T47D (cell line): ENCODE data around the gene HMGCL.
"Not testable (repeated sequence)": the region's sequence is repeated elsewhere in the genome, so short reads cannot be mapped to it uniquely, and the experiment has no call there.

Experiments
- DNase-seq, 2 experiments: peaks; one replicate each; pipeline versions ENCODE4 v3.0.0 to v3.0.0-alpha.2; 2011 to 2012; ENCODE audit warnings: low read depth in 1 of 2, low spot score in 1 of 2
- JUND ChIP-seq: IDR thresholded peaks from 2 replicates; pipeline ENCODE4 v1.6.1; 2012; ENCODE audit warnings: low read depth
- in situ Hi-C: cut with HindIII; loops from 2 replicates; pipeline ENCODE4 v1.10.0; 2016; ENCODE audit warnings: low sequenced_read_pairs, low pct_unique_long_range_greater_than_20kb

Gene HMGCL

DNA sequence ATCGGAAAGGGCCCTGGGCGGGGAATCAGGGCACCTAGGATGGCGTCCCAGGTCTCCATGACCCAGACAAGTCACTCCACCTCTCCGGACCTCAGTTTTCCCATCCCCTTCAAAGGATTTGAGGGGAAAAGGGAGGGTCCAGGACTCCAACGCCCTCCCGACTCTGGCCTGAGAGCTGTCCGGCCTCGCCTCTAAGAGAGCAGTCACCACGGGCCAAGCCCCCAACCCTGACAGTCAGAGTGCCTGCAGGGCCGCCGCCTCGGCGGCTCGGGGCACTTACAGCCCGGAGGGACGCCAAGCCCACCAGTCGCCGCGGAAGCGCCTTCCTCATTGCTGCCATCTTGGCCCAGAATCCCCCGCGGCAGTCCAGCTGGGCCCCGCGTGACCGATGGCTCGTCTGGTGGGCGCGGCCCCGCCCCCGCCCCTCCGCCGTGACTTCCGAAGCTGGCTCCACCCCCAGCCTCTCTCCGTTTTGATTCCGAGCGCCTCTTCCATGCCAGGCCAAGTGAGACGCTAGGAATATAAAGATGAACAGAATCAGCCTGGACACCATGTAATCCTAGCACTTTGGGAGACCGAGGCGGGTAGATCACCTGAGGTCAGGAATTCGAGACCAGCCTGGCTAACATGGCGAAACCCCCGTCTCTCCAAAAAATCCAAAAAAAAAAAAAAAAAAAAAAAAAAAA, at the start of gene HMGCL:
Gene HMGCL (minus strand): TSS at position 354 of the 686 bp plus-strand sequence. CDS start 14 bp downstream, at position 340.
- in situ Hi-C loops: no loop called here

GRCh38 chr1:23872421-23872820, 47.2 kb upstream of the HMGCL start:
- no peak for TF ChIP-seq JUND
- DNase-seq: no peak
- in situ Hi-C loops: no loop called here

More for the DNA sequence above, at the start of gene HMGCL:
- DNase-seq: peak; percentile 75 to 84
- TF ChIP-seq JUND: no peak

GRCh38 chr1:23869051-23869450, 43.8 kb upstream of the HMGCL start:
- no peak for DNase-seq
- TF ChIP-seq JUND: no peak
- in situ Hi-C loops: no loop called here

DNA sequence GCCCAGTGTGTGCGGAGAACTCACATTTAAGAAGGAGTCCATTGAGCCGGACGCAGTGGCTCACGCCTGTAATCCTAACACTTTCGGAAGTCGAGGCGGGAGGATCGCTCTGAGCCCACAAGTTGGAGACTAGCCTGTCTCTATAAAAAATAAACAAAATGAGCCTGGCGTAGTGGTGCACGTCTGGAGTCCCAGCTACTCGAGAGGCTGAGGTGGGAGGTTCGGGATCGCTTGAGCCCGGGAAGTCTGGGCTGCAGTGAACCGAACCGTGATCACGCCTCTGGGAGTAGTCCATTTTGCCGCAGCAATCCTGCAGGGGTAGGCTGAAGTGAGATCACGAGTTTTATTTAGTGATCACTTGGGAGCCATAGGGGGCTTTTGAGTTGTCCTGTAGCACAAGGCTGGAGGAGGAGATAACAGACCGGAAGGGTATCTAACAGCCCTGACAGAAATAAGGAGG, 43.4 kb upstream of the HMGCL start:
- in situ Hi-C loops: no loop called here
- no peak for TF ChIP-seq JUND
- DNase-seq: no peak

GRCh38 chr1:23867895-23868556, 42.8 kb upstream of the HMGCL start, which contains the start of gene FUCA1:
FUCA1 (minus strand) TSS chr1:23868290; CDS start chr1:23868286, 4 bp downstream.
- TF ChIP-seq JUND: no peak
- in situ Hi-C loops: no loop called here
- DNase-seq: peak; percentile 90 to 93

- in situ Hi-C loops: no loop called here
- DNase-seq: peak in 1 of 2 experiments; percentile 21
- no peak for TF ChIP-seq JUND
Measured at GRCh38 chr1:23867542-23867894, 42.3 kb upstream of the HMGCL start.

DNA sequence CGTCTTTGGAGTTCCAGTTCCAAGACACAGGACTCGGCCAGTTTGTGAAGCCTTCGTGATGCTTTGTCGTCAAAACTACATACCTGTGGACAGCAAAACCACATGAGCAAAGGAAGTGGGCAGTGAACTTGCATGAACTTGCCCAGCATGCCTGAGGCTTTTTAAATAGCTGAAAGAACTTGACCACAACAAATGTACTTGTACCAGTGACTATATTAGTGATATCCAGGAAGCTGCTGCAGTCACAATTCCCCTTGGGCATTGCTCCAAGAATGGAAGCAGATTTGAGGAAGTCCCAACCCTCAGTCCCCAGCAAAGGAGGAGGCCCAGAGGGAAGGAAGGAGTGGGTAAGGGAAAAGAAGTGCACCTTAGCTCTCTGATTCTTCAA, 40.3 kb upstream of the HMGCL start:
- in situ Hi-C loops: no loop called here
- peak; percentile 29 to 86 for DNase-seq
- no peak for TF ChIP-seq JUND

- peak in 1 of 2 experiments; percentile 72 for DNase-seq
- in situ Hi-C loops: no loop called here
- no peak for TF ChIP-seq JUND
Measured at GRCh38 chr1:23864801-23865542, 39.7 kb upstream of the HMGCL start.

DNA sequence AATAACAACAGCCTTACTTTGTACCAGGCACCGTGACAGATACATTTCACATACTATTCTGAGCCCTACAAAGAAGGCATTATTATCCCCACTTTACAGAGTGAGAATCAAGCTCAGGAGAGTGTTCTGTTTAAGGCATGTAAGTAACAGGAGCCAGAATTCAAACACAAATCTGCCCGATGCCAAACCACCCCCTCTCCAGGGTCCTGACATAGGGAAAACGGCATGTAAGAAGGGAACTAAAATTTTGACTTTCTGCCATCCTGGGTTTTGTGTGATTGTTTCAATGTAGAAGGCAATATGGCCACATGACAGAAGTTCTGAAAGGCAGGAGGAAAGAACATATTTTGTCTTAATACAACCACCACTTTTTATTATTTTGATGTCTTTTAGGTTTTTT, 37.4 kb upstream of the HMGCL start:
- in situ Hi-C loops: no loop called here
- TF ChIP-seq JUND: no peak
- no peak for DNase-seq

- peak in 1 of 2 experiments; percentile 29 for DNase-seq
- in situ Hi-C loops: no loop called here
- no peak for TF ChIP-seq JUND
Measured at GRCh38 chr1:23854568-23854967, 29.3 kb upstream of the HMGCL start.

- in situ Hi-C loops, DNase-seq: not testable (repeated sequence)
Measured at GRCh38 chr1:23853124-23853523, 27.9 kb upstream of the HMGCL start.

GRCh38 chr1:23851406-23851805, 26.2 kb upstream of the HMGCL start:
- in situ Hi-C loops, DNase-seq: not testable (repeated sequence)
